ENCODE results near the gene CWC22.

- no peak for TF ChIP-seq REST (IDR thresholded peaks at IDR 0.05; ENCODE audit: insufficient read depth in 1 of 2, low read depth in 2 of 2, low read length in 2 of 2)
- peak; percentile 58; the same call in 1 of the 2 replicates for TF ChIP-seq POLR2AphosphoS5 (IDR thresholded peaks at IDR 0.05; ENCODE audit: low read depth, low read length)
These were observed at the start of gene CWC22 for GRCh38 chr2:180006781-180007579.
